GM13976 (cell line): Measurements from ENCODE around the gene PARD3.

ENCODE experiments used
- DNase-seq: peaks from one replicate; pipeline ENCODE4 v3.0.0; 2012; ENCODE audit warnings: low spot score
- in situ Hi-C: fragments of 300-500 bp; cut with MboI; formaldehyde crosslinking; loops from one replicate; pipeline ENCODE4 v1.12.0; 2022; ENCODE audit warnings: low sequenced_read_pairs, mixed read lengths, inconsistent platforms; ENCODE audit not compliant: unreplicated experiment
- TF ChIP-seq, protein P1 (sequence below): IDR thresholded peaks from 2 replicates; pipeline ENCODE4 v1.5.1; 2012; ENCODE audit warnings: borderline replicate concordance, mild to moderate bottlenecking; ENCODE audit not compliant: insufficient read depth; ENCODE audit errors: extremely low read depth, missing control alignments, control extremely low read depth

The PARD3 gene

GRCh38 chr10:34249634-34250033 is 565.5 kb downstream of the PARD3 start:
- TF ChIP-seq, protein P1, sequence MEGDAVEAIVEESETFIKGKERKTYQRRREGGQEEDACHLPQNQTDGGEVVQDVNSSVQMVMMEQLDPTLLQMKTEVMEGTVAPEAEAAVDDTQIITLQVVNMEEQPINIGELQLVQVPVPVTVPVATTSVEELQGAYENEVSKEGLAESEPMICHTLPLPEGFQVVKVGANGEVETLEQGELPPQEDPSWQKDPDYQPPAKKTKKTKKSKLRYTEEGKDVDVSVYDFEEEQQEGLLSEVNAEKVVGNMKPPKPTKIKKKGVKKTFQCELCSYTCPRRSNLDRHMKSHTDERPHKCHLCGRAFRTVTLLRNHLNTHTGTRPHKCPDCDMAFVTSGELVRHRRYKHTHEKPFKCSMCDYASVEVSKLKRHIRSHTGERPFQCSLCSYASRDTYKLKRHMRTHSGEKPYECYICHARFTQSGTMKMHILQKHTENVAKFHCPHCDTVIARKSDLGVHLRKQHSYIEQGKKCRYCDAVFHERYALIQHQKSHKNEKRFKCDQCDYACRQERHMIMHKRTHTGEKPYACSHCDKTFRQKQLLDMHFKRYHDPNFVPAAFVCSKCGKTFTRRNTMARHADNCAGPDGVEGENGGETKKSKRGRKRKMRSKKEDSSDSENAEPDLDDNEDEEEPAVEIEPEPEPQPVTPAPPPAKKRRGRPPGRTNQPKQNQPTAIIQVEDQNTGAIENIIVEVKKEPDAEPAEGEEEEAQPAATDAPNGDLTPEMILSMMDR = no peak
- in situ Hi-C loops = no loop called here
- no peak for DNase-seq

DNA sequence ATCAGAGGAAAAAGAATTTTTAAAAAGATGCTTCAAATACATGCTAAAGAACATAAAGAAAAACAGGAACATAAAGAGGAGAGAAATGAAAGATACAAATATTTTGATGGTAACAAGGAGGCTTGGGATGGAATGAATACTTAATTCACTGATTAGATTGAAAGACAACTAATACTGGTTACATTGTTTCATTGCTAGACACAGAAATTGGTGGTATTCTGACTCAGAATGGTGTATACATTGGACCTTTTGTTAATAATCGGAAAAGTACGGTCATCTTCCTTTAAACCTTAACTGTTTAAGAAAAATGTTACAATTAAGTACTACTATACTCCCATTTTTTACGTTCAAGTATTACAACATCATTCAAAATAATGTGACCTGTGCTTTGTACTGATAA is 567.5 kb downstream of the PARD3 start:
- in situ Hi-C loops = no loop called here
- DNase-seq = no peak
- TF ChIP-seq, protein P1 = no peak

- in situ Hi-C loops = no loop called here
- no peak for DNase-seq
- TF ChIP-seq, protein P1 = no peak
These were observed 570.2 kb downstream of the PARD3 start for GRCh38 chr10:34244756-34245484.

GRCh38 chr10:34241226-34242000 is 573.7 kb downstream of the PARD3 start:
- in situ Hi-C loops = no loop called here
- TF ChIP-seq, protein P1 = no peak
- no peak for DNase-seq

DNA sequence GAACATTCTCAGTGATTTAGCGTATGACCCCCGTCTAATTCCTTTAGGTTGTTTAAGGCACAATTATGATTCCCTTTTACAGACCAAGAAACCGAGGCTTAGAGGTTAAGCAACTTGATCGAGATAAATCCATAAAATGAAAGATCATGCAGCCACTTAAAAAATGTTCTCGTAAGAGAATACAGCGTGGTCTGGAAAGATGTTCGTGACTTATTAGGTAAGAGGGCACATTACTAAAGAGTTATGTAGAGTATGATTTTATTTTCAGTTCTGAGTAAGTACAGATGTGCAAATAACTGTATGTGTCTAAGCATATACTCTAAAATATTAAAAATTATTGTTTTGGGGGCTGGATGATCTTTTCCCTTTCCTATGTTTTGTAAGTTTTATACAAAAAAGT is 575.1 kb downstream of the PARD3 start:
- in situ Hi-C loops = no loop called here
- DNase-seq = no peak
- TF ChIP-seq, protein P1 = no peak

- in situ Hi-C loops = no loop called here
- no peak for DNase-seq
These were observed 577.1 kb downstream of the PARD3 start for GRCh38 chr10:34237898-34238455.

More at GRCh38 chr10:34237898-34238455, 577.1 kb downstream of the PARD3 start:
- TF ChIP-seq, protein P1 = no peak
